IMR-90 (cell line): ENCODE measurements around the gene PCOLCE2. TPM values are rescaled to one million over a fixed set of nuclear protein-coding genes. Genes with fewer than 3 reads are reported as not detected.

Experiments used
- ATAC-seq: fragments of 200-7000 bp; cut with Tn5 transposase; 2 replicates; pipeline ENCODE4 v1.9.1; 2020; ENCODE audit warnings: low read depth, mild to moderate bottlenecking, moderate library complexity
- BruUV-seq: library from RNA; stranded (reverse); fragments of 400-500 nt; replicated peaks from 2 replicates; lab custom pipeline; 2021; lab: Mats Ljungman, UMichigan
- CTCF ChIA-PET: fragments of 300-600 bp; formaldehyde crosslinking; extraction: SDS; loops from one replicate; lab custom pipeline; 2021; ENCODE audit warnings: antibody characterized with exemption; lab: Yijun Ruan, JAX
- POLR2A ChIA-PET: fragments of 300-600 bp; sonication (Branson Sonifier 250); formaldehyde crosslinking; loops from one replicate; lab custom pipeline; 2022; ENCODE audit warnings: antibody characterized with exemption; ENCODE audit not compliant: unreplicated experiment; lab: Charles Lee
- DNase-seq: peaks from one replicate; pipeline ENCODE4 v3.0.0; 2013
- H2AFZ ChIP-seq: replicated peaks from 2 replicates; pipeline ENCODE3; 2013; ENCODE audit warnings: low read length, mild to moderate bottlenecking; ENCODE audit not compliant: poor library complexity
- H2AK5ac ChIP-seq: 2 replicates; pipeline ENCODE4 v1.6.1; 2013; ENCODE audit warnings: low read depth, low read length, inconsistent platforms
- H2AK9ac ChIP-seq: replicated peaks from 2 replicates; pipeline ENCODE3; 2013; ENCODE audit warnings: mild to moderate bottlenecking, low read depth, low read length, moderate library complexity; ENCODE audit not compliant: poor library complexity
- H2BK120ac ChIP-seq: 2 replicates; pipeline ENCODE4 v1.6.1; 2013; ENCODE audit warnings: low read depth, low read length, inconsistent platforms
- H2BK15ac ChIP-seq: 3 replicates; pipeline ENCODE4 v1.6.1; 2013; ENCODE audit warnings: low read depth, low read length, inconsistent platforms
- H2BK20ac ChIP-seq: 2 replicates; pipeline ENCODE4 v1.6.1; 2013; ENCODE audit warnings: low read depth, mild to moderate bottlenecking, inconsistent platforms, low read length, moderate library complexity
- H2BK5ac ChIP-seq: 2 replicates; pipeline ENCODE4 v1.6.1; 2013; ENCODE audit warnings: mild to moderate bottlenecking, low read depth, low read length, inconsistent platforms; ENCODE audit not compliant: poor library complexity, severe bottlenecking
- H3K14ac ChIP-seq: replicated peaks from 2 replicates; pipeline ENCODE4 v1.6.1; 2013; ENCODE audit warnings: low read depth, low read length, inconsistent platforms
- H3K18ac ChIP-seq: 2 replicates; pipeline ENCODE4 v1.6.1; 2013; ENCODE audit warnings: low read depth, low read length, control low read depth
- H3K23ac ChIP-seq: 2 replicates; pipeline ENCODE4 v1.6.1; 2013; ENCODE audit warnings: low read depth, low read length, inconsistent platforms
- H3K27ac ChIP-seq: 2 replicates; pipeline ENCODE4 v1.5.1; 2013; ENCODE audit warnings: mild to moderate bottlenecking, control low read depth, low read length; ENCODE audit not compliant: insufficient read depth
- H3K27me3 ChIP-seq: 2 replicates; pipeline ENCODE4 v1.6.1; 2013; ENCODE audit warnings: low read length; ENCODE audit not compliant: control insufficient read depth, insufficient read depth
- H3K36me3 ChIP-seq: 2 replicates; pipeline ENCODE4 v1.6.1; 2013; ENCODE audit warnings: low read length, mixed read lengths; ENCODE audit not compliant: control insufficient read depth, insufficient read depth
- H3K4ac ChIP-seq: 2 replicates; pipeline ENCODE4 v1.6.1; 2013; ENCODE audit warnings: low read depth, low read length, inconsistent platforms
- H3K4me1 ChIP-seq: 2 replicates; pipeline ENCODE4 v1.6.1; 2013; ENCODE audit warnings: low read length, mixed read lengths; ENCODE audit not compliant: control insufficient read depth, insufficient read depth
- H3K4me2 ChIP-seq: 2 replicates; pipeline ENCODE4 v1.6.1; 2013; ENCODE audit warnings: low read depth, mild to moderate bottlenecking, control low read depth, low read length, moderate library complexity
- H3K4me3 ChIP-seq: 2 replicates; pipeline ENCODE4 v1.5.1; 2013; ENCODE audit warnings: low read depth, mild to moderate bottlenecking, control low read depth, low read length, moderate library complexity; ENCODE audit not compliant: insufficient read depth
- H3K56ac ChIP-seq: 2 replicates; pipeline ENCODE4 v1.6.1; 2013; ENCODE audit warnings: low read length, inconsistent platforms; ENCODE audit not compliant: insufficient read depth; ENCODE audit errors: extremely low read depth
- H3K79me1 ChIP-seq, 2 experiments: 2 replicates each; pipeline ENCODE4 v1.6.1; 2013; ENCODE audit warnings: low read length in 2 of 2, inconsistent platforms in 1 of 2, low read depth in 1 of 2
- H3K9ac ChIP-seq: 2 replicates; pipeline ENCODE4 v1.6.1; 2013; ENCODE audit warnings: low read depth, low read length, control low read depth
- H3K9me1 ChIP-seq: 2 replicates; pipeline ENCODE4 v1.6.1; 2013; ENCODE audit warnings: low read length, inconsistent platforms; ENCODE audit not compliant: insufficient read depth
- H3K9me3 ChIP-seq: 2 replicates; pipeline ENCODE4 v1.6.1; 2013; ENCODE audit warnings: low read length; ENCODE audit not compliant: control insufficient read depth, insufficient read depth
- H4K20me1 ChIP-seq: 2 replicates; pipeline ENCODE4 v1.6.1; 2013; ENCODE audit warnings: low read length, inconsistent platforms; ENCODE audit not compliant: insufficient read depth
- H4K5ac ChIP-seq: 2 replicates; pipeline ENCODE4 v1.6.1; 2013; ENCODE audit warnings: mild to moderate bottlenecking, low read depth, low read length, control low read depth
- H4K8ac ChIP-seq, 2 experiments: 2 replicates each; pipeline ENCODE4 v1.6.1; 2013; ENCODE audit warnings: low read depth in 2 of 2, low read length in 2 of 2, control low read depth in 1 of 2, inconsistent platforms in 1 of 2
- H4K91ac ChIP-seq: 2 replicates; pipeline ENCODE4 v1.6.1; 2013; ENCODE audit warnings: low read depth, low read length, inconsistent platforms; ENCODE audit not compliant: insufficient read depth
- BHLHE40 ChIP-seq: fragments of 150-350 bp; IDR thresholded peaks from 2 replicates; pipeline ENCODE4 v1.6.1; 2016; ENCODE audit warnings: mild to moderate bottlenecking, low read depth, low read length
- CEBPB ChIP-seq: IDR thresholded peaks from 2 replicates; pipeline ENCODE4 v1.6.1; 2012; ENCODE audit warnings: low read depth, low read length, improper control_type of control experiment
- CHD1 ChIP-seq: IDR thresholded peaks from 2 replicates; pipeline ENCODE4 v1.6.1; 2012; ENCODE audit warnings: low read depth, low read length, improper control_type of control experiment
- CTCF ChIP-seq: conservative IDR thresholded peaks from 2 replicates; pipeline ENCODE4 v1.5.1; 2012; ENCODE audit warnings: mild to moderate bottlenecking, low read depth, low read length, improper control_type of control experiment
- FOS ChIP-seq: fragments of 150-350 bp; IDR thresholded peaks from 2 replicates; pipeline ENCODE4 v1.6.1; 2016; ENCODE audit warnings: low read depth, low read length
- MAFK ChIP-seq: IDR thresholded peaks from 2 replicates; pipeline ENCODE4 v1.6.1; 2012; ENCODE audit warnings: low read depth, low read length, improper control_type of control experiment
- MAZ ChIP-seq: IDR thresholded peaks from 2 replicates; pipeline ENCODE4 v1.6.1; 2012; ENCODE audit warnings: low read depth, mild to moderate bottlenecking, low read length, improper control_type of control experiment, moderate library complexity, borderline replicate concordance
- NFE2L2 ChIP-seq: fragments of 150-350 bp; IDR thresholded peaks from 2 replicates; pipeline ENCODE4 v1.6.1; 2016; ENCODE audit warnings: low read depth, mild to moderate bottlenecking, low read length
- POLR2A ChIP-seq: IDR thresholded peaks from 2 replicates; pipeline ENCODE4 v1.6.1; 2012; ENCODE audit warnings: mild to moderate bottlenecking, low read depth, low read length
- RAD21 ChIP-seq: IDR thresholded peaks from 2 replicates; pipeline ENCODE4 v1.6.1; 2012; ENCODE audit warnings: low read length, improper control_type of control experiment
- RFX5 ChIP-seq: IDR thresholded peaks from 2 replicates; pipeline ENCODE4 v1.8.0; 2012; ENCODE audit warnings: low read depth, mild to moderate bottlenecking, low read length, moderate library complexity
- SMC3 ChIP-seq: fragments of 150-350 bp; IDR thresholded peaks from 2 replicates; pipeline ENCODE4 v1.6.1; 2016; ENCODE audit warnings: low read depth, mild to moderate bottlenecking, antibody characterized with exemption, low read length, moderate library complexity
- USF2 ChIP-seq: fragments of 150-350 bp; IDR thresholded peaks from 2 replicates; pipeline ENCODE4 v1.6.1; 2017; ENCODE audit warnings: mild to moderate bottlenecking, antibody characterized with exemption, low read length, low read depth
- WGBS, 2 experiments: methylation state at CpG; one replicate each; pipeline versions ENCODE4 v1.1.5 to v1.1.7; 2013; ENCODE audit warnings: missing lambda C conversion rate in 2 of 2; ENCODE audit not compliant: insufficient read length in 1 of 2; ENCODE audit errors: extremely low coverage in 2 of 2; 5-methylcytosine and 5-hydroxymethylcytosine counted together
- dilution Hi-C: fragments of 300-500 bp; cut with HindIII; formaldehyde crosslinking; loops from one replicate; pipeline ENCODE4 v1.14.3; 2018; ENCODE audit warnings: low sequenced_read_pairs; ENCODE audit not compliant: unreplicated experiment
- in situ Hi-C: fragments of 300-500 bp; cut with MboI; formaldehyde crosslinking; loops from 3 replicates; pipeline ENCODE4 v1.14.3; 2019; ENCODE audit warnings: low sequenced_read_pairs, inconsistent platforms, mixed read lengths
- intact Hi-C: fragments of 100-400 bp; cut with micrococcal nuclease; formaldehyde crosslinking; loops from 2 replicates; pipeline ENCODE4 v1.10.0; 2022
- polyA plus RNA-seq, 3 experiments: library from polyadenylated mRNA; depleted of rRNA; stranded (reverse); fragments of >200 nt; gene quantifications; 2 replicates each; pipeline ENCODE4 v1.2.3, GENCODE V29; 2012; ENCODE audit warnings: low replicate concordance in 1 of 3
- total RNA-seq: library from RNA; depleted of rRNA; stranded (reverse); fragments of >200 nt; gene quantifications from 2 replicates; pipeline ENCODE4 v1.2.3, GENCODE V29; 2012

PCOLCE2 gene
- total and polyA plus RNA-seq, 2 of the 4 experiments (the other 2 are of a cell fraction): 0.50 to 0.54 TPM

- H4K20me1 ChIP-seq: no peaks in the 10 kb centered on the region
- no peak overlapping the region for H3K56ac ChIP-seq
- no peak overlapping the region for H4K5ac ChIP-seq
- WGBS, 2 experiments: no CpG with 5 or more reads among the region's 4 CpGs
- ATAC-seq (no peak), DNase-seq (no peak)
- H3K27ac ChIP-seq: no peak overlapping the region
- CTCF ChIA-PET: no interaction called here
- no peak overlapping the region for H2BK5ac ChIP-seq
- no peak overlapping the region for H2BK120ac ChIP-seq
- H4K8ac ChIP-seq: no peak overlapping the region
- in situ Hi-C loops: no loop called here
- H3K9me1 ChIP-seq: no peaks in the 10 kb centered on the region; the same call in 1 of the 2 replicates
- H3K4me2 ChIP-seq: no peak overlapping the region
- H3K36me3 ChIP-seq: no peaks in the 10 kb centered on the region
- H2AK5ac ChIP-seq: no peak overlapping the region
- no peak overlapping the region for H3K18ac ChIP-seq
- no peak overlapping the region for H3K23ac ChIP-seq
- no peak overlapping the region for H2BK15ac ChIP-seq
- H3K79me1 ChIP-seq: no peaks in the 10 kb centered on the region
- H3K9ac ChIP-seq: no peak overlapping the region
- no peak overlapping the region for H3K4ac ChIP-seq
- no peak overlapping the region for H4K91ac ChIP-seq
- no peaks in the 10 kb centered on the region for H3K9me3 ChIP-seq
- H3K14ac ChIP-seq: no peak overlapping the region
- dilution Hi-C loops: no loop called here
- no peak overlapping the region for H2AK9ac ChIP-seq
- H3K4me3 ChIP-seq: no peak overlapping the region
- no peak overlapping the region for H2BK20ac ChIP-seq
- POLR2A ChIA-PET: no interaction called here
- H2AFZ ChIP-seq: no peak overlapping the region
- no peaks in the 10 kb centered on the region for H3K4me1 ChIP-seq
- BruUV-seq: no TSS peak
- intact Hi-C loops: no loop called here
- H3K27me3 ChIP-seq: peaks cover 14% of the 10 kb centered on the region
- TF ChIP-seq CTCF (no peak), POLR2A (no peak), NFE2L2 (no peak), MAFK (no peak), RAD21 (no peak), CEBPB (no peak), CHD1 (no peak), SMC3 (no peak), FOS (no peak), BHLHE40 (no peak), MAZ (no peak), RFX5 (no peak), USF2 (no peak)
These were observed 36.9 kb downstream of the PCOLCE2 start for GRCh38 chr3:142852009-142852408.
